Mucosa of descending colon (tissue), 3 donors: ENCODE results near the gene SCLT1. TPM values are rescaled to one million over a fixed set of nuclear protein-coding genes. Genes with fewer than 3 reads are reported as not detected.
"Not testable (repeated sequence)": the region's sequence is repeated elsewhere in the genome, so short reads cannot be mapped to it uniquely, and the experiment has no call there.

Source experiments
- ATAC-seq: fragments of 200-7000 bp; cut with Tn5 transposase; one replicate; pipeline ENCODE4 v1.9.1; 2020; ENCODE audit warnings: mild to moderate bottlenecking, moderate library complexity
- DNase-seq, 3 donors: peaks; one replicate each; pipeline ENCODE4 v3.0.0-alpha.2; 2020
- H3K36me3 ChIP-seq: fragments of 200-600 bp; one replicate; pipeline ENCODE4 v1.8.0; 2021; ENCODE audit warnings: low read depth, mild to moderate bottlenecking
- H3K4me1 ChIP-seq: fragments of 200-600 bp; one replicate; pipeline ENCODE4 v1.8.0; 2021; ENCODE audit warnings: low read depth, mild to moderate bottlenecking
- H3K4me3 ChIP-seq: fragments of 200-600 bp; one replicate; pipeline ENCODE4 v1.8.0; 2021; ENCODE audit warnings: mild to moderate bottlenecking
- H3K9me3 ChIP-seq: fragments of 200-600 bp; one replicate; pipeline ENCODE4 v1.8.0; 2021; ENCODE audit warnings: mild to moderate bottlenecking
- intact Hi-C, 2 donors: fragments of 100-400 bp; cut with DNase I in 1 of 2; cut with micrococcal nuclease in 1 of 2; formaldehyde crosslinking; loops; one replicate each; pipeline versions ENCODE4 v1.11.0 to v1.11.1; 2022; cut with DNase I, micrococcal nuclease
- total RNA-seq, 3 donors: library from RNA; stranded (reverse); fragmentation: NEBNext Ultra II Directional in 2 of 3; extraction: Animal tissue kit (Norgen Biotek cat#: 25700) in 2 of 3; gene quantifications; one replicate each; pipeline versions ENCODE4 v1.2.1 to v1.2.4, GENCODE V29; 2021 to 2023
- TF ChIP-seq, protein P1 (sequence below): fragments of 200-600 bp; IDR thresholded peaks from one replicate; pipeline ENCODE4 v1.8.0; 2022; ENCODE audit warnings: antibody characterized with exemption, mild to moderate bottlenecking
- donor health status: DM: no; HTN: no; CAD: no; lungs with moderate emphysema.
- donor health status: DM: no; HTN: no; CAD: no.
- donor health status: DM: no; HTN: yes; CAD: no.

SCLT1 gene
- total RNA-seq, 3 donors from 2014 or later = 11.7 to 16.8 (median 12.9) TPM

DNA sequence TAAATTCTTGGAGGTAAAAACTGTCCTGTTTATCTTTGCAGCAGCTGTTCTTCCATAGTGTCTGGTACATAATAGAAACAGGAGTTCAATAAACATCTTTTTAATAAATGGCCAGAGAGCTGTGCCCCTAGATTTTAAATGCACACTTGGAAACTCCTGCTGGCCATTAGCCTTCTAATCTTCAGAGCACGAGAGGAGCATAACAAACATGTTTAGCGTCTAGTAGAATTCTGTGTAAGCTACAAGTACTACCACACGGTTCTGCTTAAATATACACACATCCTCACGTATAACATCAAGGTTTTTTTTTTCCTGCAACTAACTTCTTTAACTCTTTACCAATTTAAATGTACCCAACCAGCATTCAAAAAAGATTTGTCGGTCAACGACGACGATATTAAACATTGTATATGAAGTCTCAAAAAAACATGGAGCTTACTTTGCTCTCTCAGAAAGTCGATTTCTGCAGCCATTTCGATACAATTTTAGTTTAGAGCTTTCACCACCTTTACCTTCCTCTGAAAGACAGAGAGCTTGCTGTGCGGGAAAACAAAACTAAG is 628 bp downstream of the SCLT1 start:
- Histone ChIP-seq H3K4me3 (peak overlapping the region; percentile 82), H3K36me3 (no peaks in the 10 kb centered on the region), H3K9me3 (no peaks in the 10 kb centered on the region), H3K4me1 (peaks cover 15% of the 10 kb centered on the region)
- DNase-seq (no peak), ATAC-seq (no peak)
- TF ChIP-seq, protein P1, sequence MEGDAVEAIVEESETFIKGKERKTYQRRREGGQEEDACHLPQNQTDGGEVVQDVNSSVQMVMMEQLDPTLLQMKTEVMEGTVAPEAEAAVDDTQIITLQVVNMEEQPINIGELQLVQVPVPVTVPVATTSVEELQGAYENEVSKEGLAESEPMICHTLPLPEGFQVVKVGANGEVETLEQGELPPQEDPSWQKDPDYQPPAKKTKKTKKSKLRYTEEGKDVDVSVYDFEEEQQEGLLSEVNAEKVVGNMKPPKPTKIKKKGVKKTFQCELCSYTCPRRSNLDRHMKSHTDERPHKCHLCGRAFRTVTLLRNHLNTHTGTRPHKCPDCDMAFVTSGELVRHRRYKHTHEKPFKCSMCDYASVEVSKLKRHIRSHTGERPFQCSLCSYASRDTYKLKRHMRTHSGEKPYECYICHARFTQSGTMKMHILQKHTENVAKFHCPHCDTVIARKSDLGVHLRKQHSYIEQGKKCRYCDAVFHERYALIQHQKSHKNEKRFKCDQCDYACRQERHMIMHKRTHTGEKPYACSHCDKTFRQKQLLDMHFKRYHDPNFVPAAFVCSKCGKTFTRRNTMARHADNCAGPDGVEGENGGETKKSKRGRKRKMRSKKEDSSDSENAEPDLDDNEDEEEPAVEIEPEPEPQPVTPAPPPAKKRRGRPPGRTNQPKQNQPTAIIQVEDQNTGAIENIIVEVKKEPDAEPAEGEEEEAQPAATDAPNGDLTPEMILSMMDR = no peak
- intact Hi-C loops = no loop called here

DNA sequence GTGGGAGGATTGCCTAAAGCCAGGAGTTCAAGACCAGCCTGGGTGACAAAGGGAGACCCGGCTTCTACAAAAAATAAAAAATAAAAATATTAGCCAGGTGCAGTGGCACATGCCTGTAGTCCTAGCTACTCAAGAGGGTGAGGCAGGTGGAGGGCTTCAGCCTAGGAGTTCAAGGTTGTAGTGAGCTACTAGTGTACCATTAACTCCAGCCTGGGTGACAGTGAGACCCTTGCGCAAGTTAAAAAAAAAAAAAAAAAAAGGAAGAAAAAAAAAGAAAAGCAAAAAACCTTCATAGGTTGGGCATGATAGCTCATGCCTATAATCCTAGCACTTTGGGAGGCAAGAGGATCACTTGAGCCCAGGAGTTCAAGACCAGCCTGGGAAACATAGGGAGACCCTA is 5.8 kb downstream of the SCLT1 start:
- TF ChIP-seq, protein P1 = no peak
- Histone ChIP-seq H3K4me1 (peaks cover 11% of the 10 kb centered on the region), H3K9me3 (no peaks in the 10 kb centered on the region), H3K4me3 (no peak overlapping the region), H3K36me3 (no peaks in the 10 kb centered on the region)
- DNase-seq (no peak), ATAC-seq (no peak)
- intact Hi-C loops = no loop called here

DNA sequence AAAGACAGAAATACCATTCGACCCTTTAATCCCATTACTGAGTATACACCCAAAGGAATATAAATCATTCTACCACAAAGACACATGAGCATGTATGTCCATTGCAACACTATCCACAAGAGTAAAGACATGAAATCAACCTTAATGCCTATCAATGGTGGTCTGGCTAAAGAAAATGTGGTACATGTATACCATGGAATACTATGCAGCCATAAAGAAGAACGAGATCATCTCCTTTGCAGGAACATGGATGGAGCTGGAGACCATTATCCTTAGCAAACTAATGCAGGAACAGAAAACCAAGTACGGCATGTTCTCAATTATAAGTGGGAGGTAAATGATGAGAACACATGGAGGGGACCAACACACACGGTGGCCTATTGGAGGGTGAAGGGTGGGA is 7.9 kb downstream of the SCLT1 start:
- Histone ChIP-seq H3K4me1 (no peaks in the 10 kb centered on the region), H3K36me3 (no peaks in the 10 kb centered on the region), H3K4me3 (no peak overlapping the region), H3K9me3 (no peaks in the 10 kb centered on the region)
- TF ChIP-seq, protein P1 = no peak
- ATAC-seq (no peak), DNase-seq (no peak)
- intact Hi-C loops = no loop called here

DNA sequence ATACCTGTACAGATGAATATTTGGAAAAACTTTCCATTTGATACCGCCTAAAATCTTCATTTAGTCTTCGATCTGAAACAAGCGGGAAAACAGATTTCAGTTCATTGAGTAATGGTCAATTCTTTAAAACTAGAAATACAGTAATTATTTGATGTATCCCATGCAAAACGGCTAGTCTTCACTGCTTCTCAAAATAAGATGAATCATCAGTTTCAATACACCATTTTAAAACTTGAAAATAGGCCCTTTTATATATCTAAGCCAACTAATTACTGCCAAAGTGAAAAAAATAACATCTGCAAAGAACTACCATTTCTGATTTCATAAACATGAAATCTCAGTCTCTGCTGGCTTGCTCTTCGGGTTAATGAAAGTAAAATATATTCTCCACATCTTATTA is 11.0 kb downstream of the SCLT1 start:
- no peak for ATAC-seq
- H3K36me3 ChIP-seq = no peaks in the 10 kb centered on the region
- intact Hi-C loops = no loop called here

DNA sequence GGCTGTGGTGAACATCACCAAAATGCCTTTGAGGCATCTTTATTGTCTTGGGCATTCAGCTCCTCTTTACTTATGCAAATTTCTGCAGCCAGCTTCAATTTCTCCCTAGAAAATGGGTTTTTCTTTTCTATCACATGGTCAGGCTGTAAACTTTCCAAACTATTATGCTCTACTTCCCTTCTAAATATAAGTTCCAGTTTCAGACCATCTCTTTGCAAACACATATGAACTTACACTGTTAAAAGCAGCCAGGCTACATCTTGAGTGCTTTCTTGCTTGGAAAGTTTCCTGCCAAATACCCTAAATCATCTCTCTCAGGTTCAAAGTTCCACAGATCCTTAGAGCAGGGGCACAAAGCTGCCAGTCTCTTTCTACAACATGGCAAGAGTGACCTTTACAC is 13.2 kb downstream of the SCLT1 start:
- TF ChIP-seq, protein P1 = no peak
- H3K36me3 ChIP-seq = no peaks in the 10 kb centered on the region
- intact Hi-C loops = no loop called here
- no peaks in the 10 kb centered on the region for H3K9me3 ChIP-seq
- no peaks in the 10 kb centered on the region for H3K4me1 ChIP-seq
- H3K4me3 ChIP-seq = no peak overlapping the region
- no peak for ATAC-seq
- no peak for DNase-seq

More for the DNA sequence above, 11.0 kb downstream of the SCLT1 start:
- no peak overlapping the region for H3K4me3 ChIP-seq
- DNase-seq = no peak
- no peaks in the 10 kb centered on the region for H3K9me3 ChIP-seq
- H3K4me1 ChIP-seq = no peaks in the 10 kb centered on the region
- TF ChIP-seq, protein P1 = no peak

DNA sequence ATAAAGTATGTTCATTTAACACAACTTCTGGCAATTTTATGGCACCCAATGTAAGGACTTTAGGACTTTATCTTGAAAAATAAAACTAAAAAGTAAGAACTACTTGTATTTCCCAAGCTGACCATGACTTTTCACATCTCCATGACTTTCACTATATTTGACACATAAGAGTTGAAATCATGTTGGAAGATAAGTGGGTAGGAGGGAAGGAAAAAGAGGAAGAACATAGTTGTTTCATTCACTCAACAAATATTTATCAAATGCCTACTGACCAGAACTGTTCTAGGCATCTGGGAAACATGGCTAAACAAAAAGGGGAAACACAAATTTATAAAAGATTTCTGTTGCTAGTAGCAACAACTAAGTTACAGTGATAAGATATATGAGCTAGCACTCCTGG is 16.0 kb downstream of the SCLT1 start:
- TF ChIP-seq, protein P1 = no peak
- H3K9me3 ChIP-seq = peaks cover 4% of the 10 kb centered on the region
- no peaks in the 10 kb centered on the region for H3K4me1 ChIP-seq
- no peaks in the 10 kb centered on the region for H3K36me3 ChIP-seq
- DNase-seq (no peak), ATAC-seq (no peak)
- H3K4me3 ChIP-seq = no peak overlapping the region
- intact Hi-C loops = no loop called here

DNA sequence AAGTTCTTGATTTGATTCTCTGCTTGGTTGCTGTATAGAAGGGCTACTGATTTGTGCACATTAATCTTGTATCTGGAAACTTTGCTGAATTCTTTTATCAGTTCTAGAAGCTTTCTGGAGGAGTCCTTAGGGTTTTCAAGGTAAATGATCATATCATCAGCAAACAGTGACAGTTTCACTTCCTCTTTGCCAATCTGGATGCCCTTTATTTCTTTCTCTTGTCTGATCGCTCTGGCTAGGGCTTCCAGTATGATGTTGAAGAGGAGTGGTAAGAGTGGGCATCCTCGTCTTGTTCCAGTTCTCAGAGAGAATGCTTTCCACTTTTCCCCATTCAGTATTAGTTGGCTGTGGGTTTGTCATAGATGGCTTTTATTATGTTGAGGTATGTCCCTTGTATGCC is 23.8 kb downstream of the SCLT1 start:
- DNase-seq, H3K36me3 ChIP-seq, H3K4me3 ChIP-seq, H3K4me1 ChIP-seq, intact Hi-C loops, ATAC-seq: not testable (repeated sequence)
- peaks cover 17% of the 10 kb centered on the region for H3K9me3 ChIP-seq
